Bronchial epithelial cell (primary cell): Measurements from ENCODE around the gene SRGAP1. TPM values are rescaled to one million over a fixed set of nuclear protein-coding genes. Genes with fewer than 3 reads are reported as not detected.
A peak's percentile ranks its signal among the peaks of the same experiment; 100 is the strongest.
"Not testable (repeated sequence)": the region's sequence is repeated elsewhere in the genome, so short reads cannot be mapped to it uniquely, and the experiment has no call there.

ENCODE experiments used
- DNase-seq: peaks from one replicate; pipeline ENCODE4 v3.0.0-alpha.2; 2010; ENCODE audit warnings: low read depth
- FAIRE-seq: peaks from 2 replicates; lab custom pipeline; 2011; peaks lifted over from hg19 to GRCh38; lab: Jason Lieb, UNC
- H3K27me3 ChIP-seq: 2 replicates; pipeline ENCODE4 v1.5.1; 2011; ENCODE audit warnings: low read length; ENCODE audit not compliant: control insufficient read depth, insufficient read depth
- H3K36me3 ChIP-seq: 2 replicates; pipeline ENCODE4 v1.5.1; 2011; ENCODE audit warnings: low read length; ENCODE audit not compliant: control insufficient read depth, insufficient read depth
- H3K4me3 ChIP-seq: 2 replicates; pipeline ENCODE4 v1.5.1; 2011; ENCODE audit warnings: mild to moderate bottlenecking, low read depth, low read length, control low read depth
- CTCF ChIP-seq: IDR thresholded peaks from 2 replicates; pipeline ENCODE4 v1.5.1; 2011; ENCODE audit warnings: mild to moderate bottlenecking, moderate library complexity, low read length, control low read depth, inconsistent platforms; ENCODE audit not compliant: insufficient read depth, severe bottlenecking
- total RNA-seq: library from RNA; depleted of rRNA; stranded (reverse); fragments of >200 nt; gene quantifications from 2 replicates; pipeline ENCODE4 v1.2.1, GENCODE V29; 2014

Gene SRGAP1
- total RNA-seq, 1 donor from 2014 or later = 4.5 TPM

- FAIRE-seq (no peak), DNase-seq (no peak)
- Histone ChIP-seq H3K4me3 (no peak overlapping the region), H3K36me3 (no peaks in the 10 kb centered on the region), H3K27me3 (no peaks in the 10 kb centered on the region)
- TF ChIP-seq CTCF = no peak
Measured at GRCh38 chr12:64030155-64030554, 185.7 kb downstream of the SRGAP1 start.

GRCh38 chr12:64034056-64034455 is 189.6 kb downstream of the SRGAP1 start:
- not testable (repeated sequence) for DNase-seq, H3K4me3 ChIP-seq, FAIRE-seq, H3K27me3 ChIP-seq, H3K36me3 ChIP-seq

GRCh38 chr12:64034901-64035576 is 190.5 kb downstream of the SRGAP1 start:
- H3K27me3 ChIP-seq = no peaks in the 10 kb centered on the region
- no peak for DNase-seq
- FAIRE-seq = no peak
- no peak for TF ChIP-seq CTCF
- H3K4me3 ChIP-seq = no peak overlapping the region
- no peaks in the 10 kb centered on the region for H3K36me3 ChIP-seq

- H3K36me3 ChIP-seq = no peaks in the 10 kb centered on the region
- DNase-seq (no peak), FAIRE-seq (no peak)
- H3K4me3 ChIP-seq = no peak overlapping the region
- no peaks in the 10 kb centered on the region for H3K27me3 ChIP-seq
- no peak for TF ChIP-seq CTCF
Measured at GRCh38 chr12:64036414-64036813, 191.9 kb downstream of the SRGAP1 start.

- no peak for FAIRE-seq
- Histone ChIP-seq H3K4me3 (no peak overlapping the region), H3K27me3 (no peaks in the 10 kb centered on the region), H3K36me3 (no peaks in the 10 kb centered on the region)
- TF ChIP-seq CTCF = no peak
- peak; percentile 49 for DNase-seq
Measured at GRCh38 chr12:64039281-64039871, 194.9 kb downstream of the SRGAP1 start.

GRCh38 chr12:64042911-64043310 is 198.4 kb downstream of the SRGAP1 start:
- no peaks in the 10 kb centered on the region for H3K27me3 ChIP-seq
- DNase-seq = no peak
- no peak for FAIRE-seq
- no peak overlapping the region for H3K4me3 ChIP-seq
- no peak for TF ChIP-seq CTCF
- H3K36me3 ChIP-seq = no peaks in the 10 kb centered on the region
